ENCODE measurements around the gene SOWAHA. TPM values are rescaled to one million over a fixed set of nuclear protein-coding genes. Genes with fewer than 3 reads are reported as not detected.
A peak's percentile ranks its signal among the peaks of the same experiment; 100 is the strongest.

SOWAHA gene
- 5.1 TPM for total RNA-seq

DNA sequence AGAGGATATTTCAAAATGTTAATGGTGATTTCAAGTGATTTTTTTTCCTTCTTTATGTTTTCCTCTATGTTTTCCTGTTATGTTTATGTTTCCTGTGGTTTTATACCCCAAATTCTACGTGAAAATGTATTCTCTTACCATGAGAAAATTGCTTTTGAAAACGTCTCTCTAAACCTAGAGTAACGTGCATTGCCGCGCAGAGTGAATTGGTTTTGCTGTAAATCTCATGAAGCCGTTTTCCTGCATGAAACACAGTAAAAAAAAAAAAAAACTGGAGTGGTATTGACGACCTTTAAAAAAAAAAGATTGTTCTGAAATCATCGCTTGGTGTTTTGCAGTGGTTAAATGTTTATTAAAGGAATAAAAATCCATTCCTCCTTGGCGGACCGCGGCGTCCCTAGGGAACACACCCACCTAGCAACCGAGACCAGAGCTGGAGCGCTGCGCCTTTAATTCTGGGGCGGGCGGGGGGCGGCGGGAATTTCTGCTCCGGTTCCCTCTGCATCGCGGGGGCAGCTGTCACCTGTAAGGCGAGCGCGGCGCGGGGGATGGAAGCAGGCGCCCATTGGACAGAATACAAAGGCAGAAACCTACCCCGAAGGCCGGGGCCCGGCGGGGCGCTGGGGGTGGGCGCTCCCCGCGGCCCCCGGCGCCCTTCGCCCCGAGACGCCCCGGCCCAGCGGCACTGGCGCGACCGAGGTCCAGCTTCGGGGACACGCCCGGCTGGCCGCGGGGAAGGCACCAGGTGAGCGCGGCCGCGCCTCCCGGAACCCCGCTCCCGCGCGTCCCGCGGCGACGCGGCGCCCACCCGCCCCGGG lies at the start of gene SOWAHA:
SOWAHA (plus strand) TSS at position 522 of the 818 bp plus-strand sequence. CDS start 320 bp downstream, outside the sequence.
- peak; percentile 78 for DNase-seq

DNA sequence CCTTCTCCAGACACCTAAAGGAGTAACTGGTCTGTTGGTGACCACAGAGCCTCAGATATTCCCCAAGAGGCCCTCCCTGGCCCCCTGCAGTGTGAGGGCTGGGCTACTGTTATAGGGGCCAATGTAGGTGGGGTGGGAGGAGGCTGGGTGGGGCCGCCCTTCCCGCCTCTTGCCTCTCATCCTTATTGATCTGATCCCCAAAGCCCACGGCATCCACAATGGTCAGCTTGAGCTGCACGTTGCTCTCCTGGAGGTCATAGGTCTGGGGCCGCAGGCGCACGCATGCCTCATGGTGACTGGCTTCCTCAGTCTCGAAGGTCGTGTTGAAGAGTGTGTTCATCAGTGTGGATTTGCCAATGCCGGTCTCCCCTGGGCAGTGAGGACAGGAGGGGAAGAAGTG lies 49.1 kb upstream of the SOWAHA start:
- DNase-seq, result no peak

DNA sequence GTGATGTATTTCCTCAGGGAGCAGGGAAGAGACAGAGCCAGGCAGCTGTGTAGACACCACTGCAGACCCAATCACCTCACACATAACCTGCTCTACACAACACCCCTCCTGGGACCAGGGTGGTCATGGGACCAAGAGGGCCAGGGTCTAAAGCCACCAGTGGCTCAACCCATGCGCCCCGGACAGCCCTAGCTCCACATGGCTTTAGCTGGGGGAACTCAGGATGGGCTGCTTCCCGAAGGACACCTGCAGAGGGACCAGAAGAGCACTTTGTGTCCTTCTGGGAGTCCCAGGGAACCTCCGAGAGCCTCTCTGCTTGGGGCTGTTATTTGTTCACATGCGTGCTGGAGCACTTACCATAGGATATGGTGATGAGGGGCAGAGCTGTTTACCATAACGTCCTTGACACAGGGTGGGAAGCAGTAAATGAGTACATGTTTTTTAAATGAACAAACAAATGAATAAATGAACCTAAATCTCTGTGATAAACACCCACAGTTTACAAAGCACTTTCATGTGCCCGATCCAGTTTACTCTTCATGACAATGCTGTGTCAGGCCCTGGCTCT lies 48.3 kb upstream of the SOWAHA start:
- no peak for DNase-seq

DNA sequence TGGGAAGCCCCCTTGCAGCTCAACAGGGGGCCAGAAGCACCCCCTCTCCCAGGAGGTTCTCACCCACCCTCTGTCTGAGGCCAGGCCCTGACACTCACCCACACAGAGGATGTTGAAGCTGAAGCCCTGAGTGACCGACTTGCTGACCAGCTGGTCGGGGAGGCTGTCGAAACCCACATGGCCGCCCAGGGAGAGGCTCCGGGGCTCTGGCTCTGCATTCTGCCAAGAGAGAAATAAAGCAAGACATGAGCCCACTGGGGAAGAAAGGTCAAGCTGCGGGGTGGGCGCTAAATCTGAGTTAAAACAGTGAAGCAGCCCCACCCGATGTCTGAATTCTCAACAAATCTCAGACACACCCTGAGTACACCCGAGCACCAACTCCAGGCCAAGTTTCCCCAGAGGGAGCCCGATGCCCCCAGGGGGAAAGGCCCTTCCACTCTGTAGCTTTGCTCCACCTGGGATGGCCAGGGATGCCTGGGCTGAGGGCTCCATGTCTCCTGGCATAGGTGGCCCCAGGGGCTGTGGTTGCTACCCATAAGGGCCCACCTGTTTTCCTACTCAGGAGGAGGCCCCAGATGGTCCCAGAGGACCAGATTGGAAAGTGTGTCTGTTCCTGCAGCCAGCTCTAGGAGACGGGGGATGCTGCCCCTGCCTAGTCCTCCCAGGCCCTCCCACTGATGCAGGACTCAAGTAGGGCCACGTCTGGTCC lies 47.6 kb upstream of the SOWAHA start:
- DNase-seq, result no peak

DNA sequence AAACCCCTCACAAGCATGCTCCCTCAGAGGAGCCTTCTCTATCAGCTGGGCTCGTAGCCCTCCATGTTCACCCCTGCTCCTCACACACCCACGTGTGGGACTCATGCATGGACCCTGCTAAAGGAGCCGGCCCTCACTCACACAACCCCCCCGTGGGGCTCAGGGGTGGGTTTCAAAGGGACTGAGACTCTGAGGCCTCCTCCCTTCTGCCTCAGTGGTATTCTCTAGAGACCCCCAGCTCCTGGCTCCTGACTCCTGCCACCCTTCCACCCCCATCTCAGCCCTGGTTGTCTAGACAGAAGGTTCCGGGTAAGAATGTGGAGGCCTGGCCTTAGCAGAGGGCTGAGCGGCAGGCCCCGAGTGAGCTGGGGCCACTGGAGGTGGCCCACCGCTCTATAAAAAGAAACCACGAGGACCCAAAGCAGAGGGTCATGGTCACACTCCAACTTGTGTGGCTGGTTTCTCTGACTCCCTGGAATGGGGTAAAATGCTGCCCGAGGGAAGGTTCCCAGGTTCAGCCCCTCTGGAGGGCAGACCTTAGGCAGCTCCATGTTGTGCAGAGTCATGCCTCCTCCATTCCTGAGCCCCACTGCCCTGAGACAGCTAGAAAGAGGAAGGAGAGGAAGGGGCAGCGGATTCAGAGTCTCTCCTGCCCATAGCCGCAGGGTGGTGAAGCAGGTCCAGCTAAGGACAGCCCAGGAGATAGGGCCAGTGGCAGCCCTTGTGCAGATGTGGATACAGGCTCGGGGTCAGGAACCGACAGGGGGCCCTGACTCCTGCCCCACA lies 46.9 kb upstream of the SOWAHA start:
- DNase-seq, result no peak

DNA sequence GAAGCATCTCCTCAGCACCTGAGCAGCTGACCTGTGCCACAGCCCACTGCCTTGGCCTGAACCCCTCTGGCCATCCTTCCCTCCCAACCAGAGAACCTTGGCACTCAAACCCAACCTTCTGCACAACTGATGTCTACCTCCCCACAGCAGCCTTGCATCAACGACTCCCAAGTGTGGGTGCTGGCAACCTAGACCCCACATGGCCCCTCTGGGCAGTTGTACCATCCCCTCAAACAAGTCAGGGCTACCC lies 46.4 kb upstream of the SOWAHA start:
- DNase-seq, result no peak

DNA sequence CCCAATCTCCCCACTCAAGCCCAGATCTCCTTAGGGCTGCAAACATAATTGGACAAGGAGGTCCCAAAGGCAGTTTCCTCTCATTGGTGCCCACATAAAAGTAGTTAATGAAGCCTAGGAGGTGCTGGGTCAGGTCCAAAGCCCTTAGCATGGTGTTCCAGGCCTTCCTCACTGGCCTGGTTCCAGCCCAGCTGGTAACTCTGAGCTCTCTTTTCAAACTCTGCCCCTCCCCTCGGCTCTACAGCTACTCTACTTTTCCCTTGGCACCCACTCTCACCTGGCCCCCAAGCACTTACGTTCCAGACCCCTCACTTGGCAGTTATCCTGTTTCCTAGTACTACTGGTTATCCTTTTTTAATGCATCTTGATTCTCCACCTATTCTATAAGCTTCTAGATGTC lies 46.0 kb upstream of the SOWAHA start:
- no peak for DNase-seq

DNA sequence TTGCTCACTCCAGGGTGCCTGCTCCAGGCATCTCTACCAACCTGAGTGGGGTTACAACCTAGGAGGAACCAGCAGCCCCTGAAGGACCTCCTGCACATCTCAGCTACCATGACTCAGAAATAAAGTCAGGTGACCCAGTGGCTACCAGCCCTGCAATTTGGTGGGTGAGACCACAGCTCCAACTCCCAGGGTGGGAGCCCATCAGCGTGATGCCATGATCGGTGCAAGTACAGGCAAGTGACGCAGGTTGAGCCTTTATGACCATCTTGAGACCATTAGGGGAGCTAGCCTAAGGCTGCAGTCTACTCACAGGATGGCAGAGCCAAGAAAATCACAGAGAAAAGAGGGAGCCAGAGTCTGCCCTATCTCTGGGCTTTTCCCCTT lies 44.6 kb upstream of the SOWAHA start:
- DNase-seq, result no peak

DNA sequence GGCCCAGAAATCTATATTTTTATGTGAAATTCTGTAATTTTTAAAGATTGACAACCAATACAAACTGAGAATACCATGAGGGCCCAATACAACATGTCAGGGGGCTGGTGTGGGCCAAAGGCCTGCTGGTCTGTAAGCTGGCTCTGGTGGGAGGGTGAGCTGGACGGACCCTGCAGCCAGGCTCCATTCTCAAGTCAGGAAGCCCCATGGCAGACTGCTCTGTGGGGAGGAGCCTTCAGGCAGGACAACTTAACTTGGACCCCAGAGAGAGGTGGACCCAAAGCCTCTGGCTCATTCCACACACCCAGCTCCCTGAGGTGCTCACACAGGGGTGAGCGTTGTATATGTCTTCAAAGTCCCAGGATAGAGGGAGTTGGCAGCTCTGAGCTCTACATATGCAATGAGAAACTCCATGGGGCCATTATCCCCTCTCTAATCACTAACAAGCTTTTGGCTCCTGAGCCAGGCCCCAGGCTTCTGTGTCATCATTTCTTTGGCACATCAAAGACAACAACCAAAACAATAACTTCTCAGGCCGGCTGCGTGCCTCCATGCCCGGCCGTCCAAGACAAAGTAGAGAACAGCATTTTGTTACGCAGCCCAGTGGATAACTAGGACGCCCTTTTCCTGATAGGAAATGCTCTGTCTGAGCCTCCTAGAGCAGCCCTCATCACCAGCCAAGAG lies 42.5 kb upstream of the SOWAHA start:
- peak; percentile 50 for DNase-seq

DNA sequence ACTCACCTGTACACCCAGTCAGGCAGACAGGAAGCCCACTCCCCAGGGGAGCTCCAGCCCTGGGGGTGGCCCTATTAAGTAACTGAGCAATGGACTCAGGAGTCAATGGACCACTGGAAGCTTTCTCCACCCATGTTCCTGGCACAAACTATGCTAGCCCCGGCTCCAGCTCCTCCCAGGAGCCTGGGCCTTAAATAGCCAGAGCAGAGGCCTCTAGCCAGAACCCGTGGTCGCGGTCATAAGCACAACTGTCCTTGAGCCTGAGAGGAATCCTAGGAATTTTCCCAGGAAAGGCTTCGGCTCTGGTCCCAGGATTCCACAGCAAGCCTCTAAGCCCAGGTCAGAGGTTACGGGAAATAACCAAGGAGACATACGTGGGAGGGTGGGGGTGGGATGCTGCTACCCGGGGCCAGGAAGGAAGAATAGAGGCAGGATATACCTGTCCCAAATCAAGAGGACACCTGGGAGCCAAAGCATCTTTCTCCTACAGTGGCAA lies 41.6 kb upstream of the SOWAHA start:
- no peak for DNase-seq

DNA sequence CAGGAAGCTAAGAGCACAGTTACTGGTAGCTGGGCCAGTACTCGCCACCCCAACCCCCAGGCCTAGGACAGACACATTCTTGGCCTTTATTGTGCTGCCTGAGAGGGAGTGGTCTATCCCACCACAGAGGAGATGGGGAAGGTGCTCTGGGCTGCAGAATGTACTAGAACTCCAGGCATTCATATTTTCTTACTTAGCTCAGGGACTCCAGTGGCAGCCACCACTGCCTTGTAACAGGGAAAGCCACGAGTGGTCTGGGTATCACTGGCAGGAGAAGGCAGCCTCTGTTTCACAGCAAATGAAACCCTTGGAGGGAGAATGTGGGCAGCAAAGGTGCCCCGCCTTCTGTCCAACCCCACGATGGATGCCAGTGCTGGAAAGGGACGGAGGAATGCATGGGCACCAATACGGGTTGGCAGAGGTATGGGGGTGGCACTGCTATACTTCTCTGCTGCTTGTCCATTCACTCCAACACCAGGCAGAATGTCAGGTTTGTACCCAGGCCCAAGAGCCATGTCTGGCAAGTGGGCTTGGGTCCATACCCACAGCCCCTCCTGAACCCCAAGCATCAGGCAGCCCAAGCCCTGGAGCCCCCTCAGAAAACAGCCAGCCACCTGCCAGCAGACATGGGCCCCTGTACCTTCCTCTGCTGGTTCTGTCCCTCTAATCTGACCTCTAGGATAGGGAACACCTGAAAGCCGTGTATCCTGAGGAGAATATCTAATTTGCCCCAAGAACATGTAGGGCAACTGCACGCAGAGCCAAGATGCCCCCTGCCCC lies 40.6 kb upstream of the SOWAHA start:
- DNase-seq, result no peak

DNA sequence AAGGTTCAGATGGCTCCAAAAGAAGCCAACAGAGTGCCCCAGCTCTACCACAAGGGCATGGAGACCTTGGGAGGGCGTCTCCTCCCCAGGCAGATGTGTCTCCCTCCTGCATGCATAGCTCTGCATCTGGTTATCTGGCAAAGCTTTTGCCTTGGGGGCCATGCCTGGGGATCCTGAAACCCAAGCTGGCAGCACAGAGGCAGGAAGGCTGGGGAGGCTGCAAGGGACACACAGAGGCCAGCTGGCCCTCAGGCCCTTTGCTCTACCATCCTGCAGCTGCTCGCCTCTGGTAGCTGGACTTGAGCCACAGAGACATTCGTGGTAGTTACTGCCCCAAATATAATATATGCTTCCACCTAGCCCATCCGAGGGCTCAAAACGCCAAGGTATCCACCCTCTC lies 40.0 kb upstream of the SOWAHA start:
- DNase-seq, result no peak

DNA sequence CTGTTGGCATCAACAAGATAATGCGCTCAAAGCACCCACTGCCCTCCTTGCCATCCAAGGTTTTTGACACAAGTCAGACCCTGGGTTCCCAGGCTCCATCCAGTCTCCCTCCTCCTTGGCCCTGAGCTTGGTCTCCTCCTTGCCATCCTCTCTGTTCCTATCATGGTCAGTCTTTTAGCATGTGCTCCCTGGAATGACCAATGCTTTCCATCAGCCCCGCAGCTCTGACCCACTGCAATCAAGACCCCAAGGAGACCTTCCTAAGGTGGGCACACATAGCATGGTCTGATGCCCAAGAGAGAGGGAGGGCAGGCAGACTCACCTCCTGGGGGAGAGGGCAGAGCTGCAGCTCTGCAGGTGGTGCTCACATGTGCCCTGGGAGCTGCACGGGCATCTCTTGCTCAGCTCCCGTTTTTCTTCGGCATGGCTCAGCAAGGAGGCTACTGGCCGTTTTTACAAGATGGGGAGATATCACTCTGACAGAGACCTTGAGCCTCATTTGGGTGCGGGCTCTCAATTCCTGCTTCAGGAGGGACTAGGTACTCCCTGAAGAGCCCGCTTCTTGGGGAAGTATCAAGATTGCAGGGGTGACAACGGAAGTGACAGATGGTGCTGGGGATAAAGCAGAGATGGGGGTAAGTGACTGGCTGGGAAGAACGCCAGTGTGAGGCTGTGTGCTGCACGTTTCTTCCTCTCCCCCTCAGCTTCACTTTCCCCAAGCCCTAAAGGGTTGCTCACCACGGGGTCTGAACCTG lies 39.3 kb upstream of the SOWAHA start:
- peak; percentile 24 for DNase-seq

DNA sequence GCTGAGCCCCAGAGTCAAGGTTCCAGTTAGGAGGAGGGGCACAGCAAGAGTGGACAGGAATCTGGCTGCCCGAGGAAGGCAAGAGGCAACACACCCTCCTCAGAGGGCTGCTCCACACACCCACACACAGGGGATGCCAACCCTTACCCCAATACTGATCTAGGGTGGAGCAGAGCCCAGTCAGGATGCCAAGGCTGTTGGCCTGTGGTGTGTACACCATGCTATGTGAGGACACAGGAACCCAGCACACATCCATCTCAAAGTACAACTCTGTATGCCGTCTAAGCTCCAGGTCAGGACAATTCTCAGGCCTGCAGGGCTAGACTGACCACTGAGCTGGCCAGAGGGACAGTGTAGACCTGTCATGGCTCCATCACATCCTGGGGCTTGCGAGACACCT lies 38.7 kb upstream of the SOWAHA start:
- no peak for DNase-seq

DNA sequence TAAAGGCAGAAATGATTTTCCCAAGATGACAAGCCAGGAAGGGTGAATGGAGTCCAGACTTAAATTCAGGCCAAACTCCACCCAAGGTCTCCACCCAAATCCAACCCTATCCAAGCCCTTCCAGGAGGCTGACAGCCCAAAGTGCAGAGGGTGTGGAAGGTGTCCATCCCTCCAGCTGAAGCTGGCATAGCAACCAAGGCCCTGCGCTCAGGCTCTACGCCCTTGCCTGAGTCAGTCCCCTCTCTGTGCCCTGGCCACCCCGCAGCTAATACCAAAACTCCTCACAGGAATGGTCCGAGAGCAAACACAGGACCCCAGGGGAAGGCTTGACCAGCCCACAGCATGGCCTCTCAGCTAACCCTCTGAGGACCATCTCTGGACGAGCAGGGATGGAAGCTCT lies 38.2 kb upstream of the SOWAHA start:
- no peak for DNase-seq

DNA sequence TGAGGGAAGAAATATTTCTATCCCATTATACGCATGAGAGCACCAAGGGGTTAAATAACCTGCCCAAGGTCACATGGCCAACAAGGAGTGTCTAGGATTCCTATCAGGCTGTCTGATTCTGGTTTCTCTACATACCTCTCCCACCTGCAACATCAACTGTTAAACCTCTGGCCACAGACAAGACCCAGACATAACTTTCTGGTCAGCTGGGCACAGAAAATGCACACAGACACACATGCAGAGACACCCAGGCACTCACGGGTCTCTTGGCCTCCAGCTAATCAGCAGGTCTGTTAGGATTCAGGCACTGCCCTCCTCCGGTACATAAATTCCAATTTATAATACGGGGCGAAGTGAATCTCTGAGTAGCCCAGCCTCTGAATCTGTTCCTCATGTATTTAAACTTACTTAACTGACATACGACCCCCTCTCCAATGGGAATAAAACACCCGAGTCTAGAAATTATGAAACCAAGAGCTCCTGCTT lies 37.6 kb upstream of the SOWAHA start:
- DNase-seq, result no peak

DNA sequence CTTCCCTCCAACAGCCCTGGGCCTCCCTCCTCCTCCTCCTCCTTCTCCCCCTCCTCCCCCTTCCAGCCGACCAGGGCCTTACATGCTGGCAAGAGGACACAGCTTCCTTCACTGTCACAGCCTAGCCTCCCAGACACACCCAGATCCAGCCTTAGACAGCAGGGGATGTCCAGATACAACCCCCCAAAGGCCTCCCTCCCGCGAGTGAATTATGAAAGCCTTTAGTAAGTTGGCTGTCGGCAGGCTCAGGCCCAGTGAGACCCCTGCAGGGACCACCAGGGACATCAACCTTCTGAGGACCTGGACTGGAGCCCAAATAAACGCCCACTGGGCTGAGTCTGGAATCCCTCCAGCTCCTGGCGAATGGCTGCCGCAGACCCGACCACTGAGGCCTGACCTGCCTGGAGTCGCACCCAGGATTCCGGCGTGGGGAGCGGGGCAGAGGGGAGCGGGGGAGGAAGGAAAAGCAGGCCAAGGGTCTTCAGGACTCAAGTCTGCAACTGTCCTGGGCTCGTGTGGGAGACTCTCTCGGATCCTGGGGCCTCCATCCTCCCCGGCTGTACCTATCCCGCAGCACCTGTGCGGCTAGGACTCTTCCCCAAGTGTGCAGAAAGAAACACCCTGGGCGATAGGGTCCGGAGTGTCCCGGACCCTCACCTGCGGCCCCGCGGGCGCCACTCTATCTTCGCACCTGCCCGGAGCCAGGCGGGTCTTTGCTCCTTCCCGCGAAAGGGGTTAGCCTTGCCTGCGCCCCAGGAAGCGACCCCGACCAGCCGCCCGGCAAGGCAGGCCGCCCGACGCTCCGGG lies 36.8 kb upstream of the SOWAHA start:
- peak; percentile 56 for DNase-seq

DNA sequence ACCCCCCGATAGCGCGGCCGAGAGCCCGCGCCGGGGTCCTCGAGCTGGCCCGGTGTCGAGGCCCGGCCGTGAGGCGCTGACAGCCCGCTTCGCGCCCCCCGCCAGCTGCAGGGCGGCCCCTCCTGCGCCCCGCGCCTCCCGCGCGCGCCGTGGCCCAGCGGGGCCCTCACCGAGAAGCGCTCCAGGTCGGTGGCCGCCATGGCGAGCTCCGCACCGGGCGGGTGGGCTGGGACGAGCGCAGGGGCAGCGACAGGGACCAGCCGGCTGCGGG lies 36.2 kb upstream of the SOWAHA start:
- DNase-seq, result no peak

DNA sequence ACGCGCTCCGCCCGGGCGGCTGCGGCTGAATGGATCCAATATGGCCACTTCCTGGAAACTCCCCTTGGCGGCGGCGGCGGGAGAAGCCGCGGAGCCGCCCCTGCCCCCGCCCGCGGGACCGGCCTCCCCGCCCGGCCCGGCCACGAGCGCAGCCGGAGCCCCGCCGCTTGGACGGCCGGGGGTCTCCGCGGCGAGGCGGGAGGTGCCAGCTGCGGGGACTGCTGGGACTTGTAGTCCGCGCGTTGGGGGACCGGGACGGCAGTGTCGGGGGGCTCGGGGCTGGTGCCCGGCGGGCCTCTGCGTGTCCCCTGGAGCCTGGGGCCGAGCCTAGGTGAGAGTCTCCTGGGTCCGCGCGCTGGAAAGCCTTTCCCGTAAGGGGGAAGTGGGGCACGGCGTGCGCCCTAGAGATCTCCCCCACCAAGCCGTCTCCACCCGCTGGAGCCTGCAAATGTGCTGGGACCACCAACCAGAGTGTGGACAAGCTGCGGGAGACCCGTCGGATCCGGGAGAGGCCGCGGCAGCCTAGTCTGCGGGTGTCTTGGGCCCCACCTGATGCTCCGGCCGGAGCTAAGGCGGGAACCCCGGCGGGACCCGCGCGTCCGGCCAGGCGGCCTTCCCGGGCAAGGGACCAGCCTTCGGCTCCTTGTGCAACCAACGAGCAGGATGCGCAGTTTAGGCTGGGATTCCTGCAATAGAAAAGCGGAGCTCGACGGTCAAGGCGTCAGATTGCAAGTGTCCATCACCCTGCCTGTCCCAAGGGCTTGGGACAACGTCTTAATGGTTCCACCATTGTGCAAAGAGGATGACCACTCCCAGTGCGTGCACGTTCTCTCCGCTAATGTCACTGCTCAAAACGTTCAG lies 35.7 kb upstream of the SOWAHA start, which contains the start of gene SEPTIN8:
SEPTIN8 (minus strand) TSS at position 31 of the 861 bp plus-strand sequence. CDS start 102 bp downstream, outside the sequence.
- DNase-seq, result peak; percentile 37

Data from occipital lobe (tissue), 2 donors.